Neural progenitor cell (in vitro differentiated cells): Measurements from ENCODE around the gene VWA3A.

Experiments used
- CTCF ChIP-seq: fragments of 200-600 bp; sonication (generic); IDR thresholded peaks from 2 replicates; pipeline ENCODE4 v1.5.1; 2017; ENCODE audit warnings: antibody characterized with exemption, mild to moderate bottlenecking
- EZH2phosphoT487 ChIP-seq: fragments of 200-600 bp; sonication (generic); IDR thresholded peaks from 2 replicates; pipeline ENCODE4 v1.6.1; 2017; ENCODE audit warnings: antibody characterized with exemption

- TF ChIP-seq CTCF (no peak), EZH2phosphoT487 (no peak)
Measured at GRCh38 chr16:22190776-22191531, 98.6 kb downstream of the VWA3A start.
